ENCODE data around the gene NRTN.
"Not testable (repeated sequence)": the region's sequence is repeated elsewhere in the genome, so short reads cannot be mapped to it uniquely, and the experiment has no call there.

NRTN gene

GRCh38 chr19:5832061-5832460 is 27.2 kb downstream of the NRTN start:
- DNase-seq (ENCODE audit: low spot score) = no peak
- TF ChIP-seq, protein P1, sequence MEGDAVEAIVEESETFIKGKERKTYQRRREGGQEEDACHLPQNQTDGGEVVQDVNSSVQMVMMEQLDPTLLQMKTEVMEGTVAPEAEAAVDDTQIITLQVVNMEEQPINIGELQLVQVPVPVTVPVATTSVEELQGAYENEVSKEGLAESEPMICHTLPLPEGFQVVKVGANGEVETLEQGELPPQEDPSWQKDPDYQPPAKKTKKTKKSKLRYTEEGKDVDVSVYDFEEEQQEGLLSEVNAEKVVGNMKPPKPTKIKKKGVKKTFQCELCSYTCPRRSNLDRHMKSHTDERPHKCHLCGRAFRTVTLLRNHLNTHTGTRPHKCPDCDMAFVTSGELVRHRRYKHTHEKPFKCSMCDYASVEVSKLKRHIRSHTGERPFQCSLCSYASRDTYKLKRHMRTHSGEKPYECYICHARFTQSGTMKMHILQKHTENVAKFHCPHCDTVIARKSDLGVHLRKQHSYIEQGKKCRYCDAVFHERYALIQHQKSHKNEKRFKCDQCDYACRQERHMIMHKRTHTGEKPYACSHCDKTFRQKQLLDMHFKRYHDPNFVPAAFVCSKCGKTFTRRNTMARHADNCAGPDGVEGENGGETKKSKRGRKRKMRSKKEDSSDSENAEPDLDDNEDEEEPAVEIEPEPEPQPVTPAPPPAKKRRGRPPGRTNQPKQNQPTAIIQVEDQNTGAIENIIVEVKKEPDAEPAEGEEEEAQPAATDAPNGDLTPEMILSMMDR (IDR thresholded peaks at IDR 0.05; ENCODE audit: extremely low read depth, missing control alignments) = no peak

DNA sequence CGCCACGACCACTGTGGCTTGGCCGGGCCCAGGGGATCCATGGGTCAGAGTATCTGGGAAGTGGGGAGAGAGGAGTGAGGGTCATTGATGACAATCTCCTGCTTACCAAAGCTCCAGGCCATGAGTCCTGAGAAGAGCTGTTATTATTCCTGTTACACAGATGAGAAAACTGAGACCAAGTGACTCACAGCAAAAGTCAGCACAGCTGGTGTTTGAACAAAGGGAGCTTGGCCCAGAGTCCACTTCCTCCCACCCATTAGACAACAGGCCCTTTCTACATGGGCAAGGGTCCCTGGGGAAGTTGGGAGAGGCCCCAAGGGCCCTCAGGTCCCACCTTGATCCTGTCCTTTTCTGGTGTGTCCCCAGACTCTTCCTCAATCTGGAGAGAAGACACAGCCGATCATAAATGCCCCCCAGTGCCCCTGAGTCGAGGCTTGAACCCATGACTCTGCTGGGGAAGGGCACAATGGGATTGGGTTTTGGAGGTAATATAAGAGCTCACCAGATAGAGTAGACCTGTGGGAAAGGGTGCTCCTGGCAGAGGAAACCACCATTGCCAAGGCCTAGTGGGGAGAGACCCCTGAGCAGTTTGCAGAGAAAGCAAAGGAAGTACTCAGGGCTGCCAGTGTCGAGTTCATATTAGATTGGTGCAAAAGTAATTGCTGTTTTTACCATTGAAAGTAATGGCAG is 27.8 kb downstream of the NRTN start:
- TF ChIP-seq, protein P1 (IDR thresholded peaks at IDR 0.05; ENCODE audit: extremely low read depth, missing control alignments) = no peak
- DNase-seq (ENCODE audit: low spot score) = no peak

- no peak for DNase-seq (ENCODE audit: low spot score)
- TF ChIP-seq, protein P1 (IDR thresholded peaks at IDR 0.05; ENCODE audit: extremely low read depth, missing control alignments) = no peak
Measured at GRCh38 chr19:5837761-5838352, 33.0 kb downstream of the NRTN start.

DNA sequence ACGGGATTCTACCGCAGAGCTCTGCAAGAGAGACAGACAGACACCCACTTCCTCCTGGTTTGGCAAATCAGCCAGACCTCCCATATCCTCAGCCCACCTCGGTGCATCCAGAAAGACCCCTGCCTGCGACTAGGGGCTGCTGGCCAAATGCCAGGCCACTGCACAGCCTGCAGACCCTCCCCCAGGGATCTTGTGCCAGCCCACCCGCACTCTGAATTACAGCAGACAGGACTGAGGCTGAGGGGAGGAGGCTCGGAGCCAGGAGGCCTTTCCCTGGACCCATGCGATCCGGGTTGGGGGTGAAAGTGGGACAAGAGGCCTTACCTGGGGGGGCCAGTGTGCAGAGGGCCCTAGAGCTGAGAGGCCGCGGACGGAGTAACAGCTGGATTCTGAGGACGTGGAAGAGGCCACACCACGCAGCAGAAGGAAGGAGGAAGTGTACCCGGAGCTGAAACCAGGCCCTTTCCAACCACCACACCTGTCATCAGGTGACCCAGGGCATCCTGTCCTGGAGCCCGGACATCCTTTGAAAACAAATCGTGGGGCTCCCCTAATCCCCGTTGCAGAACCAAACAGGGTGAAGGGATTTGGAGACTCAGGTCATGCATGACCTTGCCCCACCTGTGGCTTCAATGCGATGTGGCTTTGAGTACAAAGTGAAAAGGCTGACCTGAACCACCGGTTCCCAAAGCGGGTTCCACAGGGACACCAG is 33.6 kb downstream of the NRTN start:
- DNase-seq (ENCODE audit: low spot score) = no peak
- TF ChIP-seq, protein P1 (IDR thresholded peaks at IDR 0.05; ENCODE audit: extremely low read depth, missing control alignments) = no peak

DNA sequence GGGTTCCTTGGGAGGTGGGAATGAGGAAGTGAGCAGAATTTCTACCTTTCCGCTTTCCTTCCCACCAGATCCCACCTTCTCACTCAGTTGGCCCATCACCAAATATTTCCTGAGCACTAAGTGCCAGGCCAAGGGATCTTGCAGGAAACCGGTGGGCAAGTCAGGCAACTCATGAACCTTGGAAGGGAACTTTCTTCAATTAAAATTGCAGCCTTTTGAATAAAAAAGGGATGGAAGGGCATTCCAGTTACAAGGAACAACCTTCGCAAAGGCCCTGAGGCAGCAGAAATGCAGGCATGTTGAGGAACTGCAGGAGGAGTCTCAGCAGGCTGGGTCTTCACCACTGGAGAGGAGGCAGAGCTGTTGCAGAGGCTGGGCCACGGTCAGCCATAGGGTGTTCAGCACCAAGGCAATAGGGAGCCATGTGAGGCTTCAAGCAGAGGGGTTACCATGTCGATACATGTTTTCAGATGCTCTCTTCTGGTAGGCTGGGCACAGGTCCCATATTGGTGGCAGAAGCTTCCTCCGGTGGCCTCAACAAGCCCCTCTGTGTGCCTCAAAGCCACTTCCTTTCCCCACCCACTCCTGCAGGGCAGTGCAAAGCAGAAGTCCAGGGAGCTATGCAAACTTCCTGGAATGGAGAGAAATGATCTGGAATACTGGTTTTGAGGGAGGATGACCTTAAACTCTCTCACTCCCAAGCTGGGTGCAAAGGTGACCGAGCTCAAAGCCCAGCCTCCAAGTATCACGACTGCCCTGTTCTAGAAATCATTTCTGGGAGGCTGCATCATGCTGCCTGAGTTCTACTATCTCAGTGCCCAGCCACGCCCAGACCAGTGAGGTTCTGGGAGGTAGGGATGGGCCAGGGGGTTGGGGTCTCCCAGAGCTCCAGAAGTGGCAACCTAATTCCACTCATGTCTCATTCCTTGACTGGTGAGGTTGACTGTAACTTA is 34.5 kb downstream of the NRTN start, which contains the start of gene FUT6:
Gene FUT6, minus strand, starts transcription at position 638 of the 953 bp plus-strand sequence. CDS start 7,135 bp downstream, outside the sequence.
- no peak for DNase-seq (ENCODE audit: low spot score)
- TF ChIP-seq, protein P1 (IDR thresholded peaks at IDR 0.05; ENCODE audit: extremely low read depth, missing control alignments) = no peak

- not testable (repeated sequence) for DNase-seq (ENCODE audit: low spot score)
Measured at GRCh38 chr19:5841735-5842111, 36.9 kb downstream of the NRTN start.

DNA sequence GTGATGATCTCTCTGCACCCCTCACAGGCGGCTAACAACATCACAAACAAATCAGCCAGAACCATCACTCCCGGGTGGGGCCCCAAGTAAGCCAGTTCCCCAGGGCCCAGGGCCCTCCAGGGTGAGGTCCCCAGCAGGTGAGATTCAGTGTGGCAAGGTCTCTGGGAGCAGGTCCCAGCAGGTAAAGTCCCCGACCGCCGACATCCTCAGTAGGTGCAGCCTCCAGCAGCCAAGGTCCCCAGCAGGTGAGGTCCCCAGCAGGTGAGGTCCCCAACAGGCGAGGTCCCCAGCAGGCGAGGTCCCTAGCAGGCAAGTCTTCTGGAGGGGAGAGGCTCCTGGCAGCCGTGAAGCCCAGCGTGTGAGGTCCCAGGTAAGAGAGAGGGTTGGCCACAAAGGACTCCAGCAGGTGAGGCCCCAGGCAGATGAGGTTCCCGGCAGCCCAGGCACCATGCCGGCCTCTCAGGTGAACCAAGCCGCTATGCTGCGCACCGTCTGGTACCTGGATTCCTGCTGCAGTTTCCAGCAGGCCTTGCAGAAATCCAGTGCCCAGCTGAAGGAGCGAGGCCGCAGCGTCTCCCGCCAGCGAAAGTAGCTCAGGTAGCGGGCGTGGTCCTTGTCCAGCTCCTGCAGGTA is 38.5 kb downstream of the NRTN start:
- no peak for DNase-seq (ENCODE audit: low spot score)
- TF ChIP-seq, protein P1 (IDR thresholded peaks at IDR 0.05; ENCODE audit: extremely low read depth, missing control alignments) = no peak

Data from GM20000 (cell line).